Stimulated activated CD8-positive, alpha-beta memory T cell treated with anti-CD3 and anti-CD28 coated beads, Interleukin-2, amount 100 ng/mL, for 1 hour (primary cell): ENCODE measurements around the gene ILDR2.

ENCODE experiments used
- DNase-seq, 2 donors: peaks; one replicate each; pipeline ENCODE4 v3.0.0-alpha.2; 2020; ENCODE audit warnings: low read depth in 2 of 2

ILDR2 gene

DNA sequence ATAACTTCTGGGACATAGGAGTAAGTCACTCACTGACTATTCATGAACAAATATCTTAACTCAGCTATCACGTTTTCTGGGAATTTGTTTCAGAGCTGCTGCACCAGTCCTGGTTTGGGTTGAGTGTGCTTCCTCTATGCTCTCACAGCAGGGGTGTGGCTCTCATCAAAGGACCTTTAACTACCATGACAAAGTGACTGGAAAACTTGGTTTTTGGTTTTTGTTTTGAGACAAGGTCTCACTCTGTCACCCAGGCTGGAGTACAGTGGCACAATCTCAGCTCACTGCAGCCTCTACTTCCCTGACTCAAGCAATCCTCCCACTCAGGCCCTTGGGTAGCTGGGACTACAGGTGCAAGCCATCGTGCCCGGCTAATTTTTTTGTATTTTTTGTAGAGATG is 4.1 kb downstream of the ILDR2 start:
- DNase-seq, result no peak

DNA sequence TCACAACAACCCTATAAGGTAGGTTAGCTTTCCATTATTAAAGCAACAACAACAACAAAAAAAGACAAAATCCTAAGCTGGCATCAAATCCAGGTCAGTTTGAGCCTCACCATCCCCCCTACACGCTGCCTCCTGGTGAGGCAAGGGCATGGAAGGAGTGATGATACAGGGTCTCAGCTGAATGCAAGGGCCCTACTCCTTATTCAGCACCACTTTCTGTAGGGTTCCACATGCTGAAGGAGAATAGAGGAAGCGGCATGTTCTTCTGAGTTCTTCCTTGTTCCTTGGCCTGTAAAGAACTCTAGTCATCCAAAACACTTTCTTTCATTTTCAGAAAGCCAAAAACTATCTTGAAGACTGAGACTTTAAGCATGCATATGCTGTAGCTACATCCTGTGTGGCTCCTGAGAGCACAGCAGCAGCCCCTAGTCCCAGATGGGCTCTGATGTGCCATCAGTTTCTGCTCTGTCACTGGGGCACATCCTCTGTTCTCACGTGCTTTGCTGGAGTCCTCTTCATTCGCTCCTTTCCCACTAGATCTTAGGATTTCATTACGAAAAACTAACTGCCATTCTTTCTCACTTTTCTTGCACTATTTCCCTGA is 6.2 kb downstream of the ILDR2 start:
- no peak for DNase-seq

DNA sequence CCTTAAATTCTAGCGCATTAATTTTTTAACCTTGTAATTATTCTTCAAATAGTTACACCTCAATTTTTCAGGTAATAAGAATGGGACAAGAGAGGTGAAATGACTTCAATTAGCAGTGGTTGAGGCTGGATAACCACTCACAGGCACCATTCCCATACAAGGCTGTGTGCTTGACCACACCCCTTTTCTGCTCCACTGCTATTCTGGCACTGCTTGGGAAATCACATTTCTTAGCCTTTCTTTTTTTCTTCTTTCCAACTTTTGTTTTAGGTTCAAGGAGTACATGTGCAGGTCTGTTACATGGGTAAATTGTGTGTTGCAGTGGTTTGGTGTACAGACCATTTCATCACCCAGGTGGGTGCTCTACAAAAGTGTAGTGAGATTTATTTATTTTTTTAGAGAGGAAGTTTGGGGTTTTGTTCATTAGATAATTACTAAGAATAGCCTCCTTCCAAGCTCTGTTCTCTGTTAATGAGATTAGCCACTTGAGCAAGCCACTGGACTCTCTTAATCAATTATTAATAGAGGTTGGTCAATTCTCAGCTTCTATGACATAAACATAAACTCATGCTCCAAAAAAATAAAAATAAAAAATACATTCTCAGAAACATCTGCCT is 14.4 kb downstream of the ILDR2 start:
- DNase-seq, result no peak

DNA sequence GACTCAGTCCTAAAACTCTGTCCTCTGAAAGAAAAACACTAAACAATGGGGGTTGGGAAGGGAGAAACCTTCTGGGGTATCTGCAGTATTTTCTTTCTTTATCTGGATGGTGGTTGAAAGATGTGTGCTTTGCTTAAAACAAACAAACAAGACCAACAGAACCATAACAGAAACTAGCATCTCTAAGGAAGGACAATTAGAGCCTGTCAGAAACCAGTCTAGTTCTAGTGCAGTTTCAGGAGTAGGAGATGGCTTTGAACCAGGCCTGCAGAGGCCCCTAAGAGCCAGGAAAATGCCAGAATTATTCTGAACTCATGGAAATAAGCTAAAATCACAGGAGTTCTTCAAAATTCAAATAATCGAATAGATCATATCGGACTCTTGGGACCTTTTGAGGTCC is 18.5 kb downstream of the ILDR2 start:
- no peak for DNase-seq

DNA sequence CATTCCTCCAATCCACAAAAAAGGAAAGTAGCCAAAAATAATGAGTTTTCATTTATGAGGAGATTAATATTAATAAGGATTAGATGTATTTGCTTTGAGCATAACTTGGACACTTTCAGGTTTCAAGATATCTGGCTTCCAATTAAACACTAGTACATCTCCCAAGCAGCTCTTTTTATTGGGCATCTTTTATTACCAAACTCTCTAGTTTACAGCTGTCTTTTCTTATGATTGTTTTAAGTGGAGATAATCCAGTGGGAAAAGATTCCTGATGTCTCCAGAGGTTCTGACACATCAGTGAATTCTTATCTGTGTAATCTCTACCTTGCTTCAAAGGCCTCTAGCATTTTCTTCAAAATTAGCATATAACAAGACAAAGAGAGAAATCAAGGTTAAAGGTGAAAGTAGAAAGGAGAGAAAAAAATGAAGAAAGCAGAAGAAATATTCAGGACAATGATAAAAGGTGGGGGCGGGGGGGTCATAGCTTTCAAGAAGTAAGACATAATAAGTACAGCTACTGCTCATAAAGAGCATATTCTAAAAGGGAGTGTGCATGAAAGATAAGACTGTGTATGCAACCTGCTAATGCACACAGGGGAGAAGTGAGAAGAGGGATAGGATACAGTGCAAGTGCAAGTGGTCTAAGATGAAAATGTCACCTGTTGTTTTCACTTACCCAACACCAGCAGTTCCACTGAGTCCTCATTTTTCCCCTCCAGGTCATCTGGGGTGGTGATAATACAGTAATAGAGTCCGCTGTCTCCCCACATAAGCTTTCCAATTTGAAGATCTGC is 19.1 kb downstream of the ILDR2 start:
- DNase-seq, result no peak

DNA sequence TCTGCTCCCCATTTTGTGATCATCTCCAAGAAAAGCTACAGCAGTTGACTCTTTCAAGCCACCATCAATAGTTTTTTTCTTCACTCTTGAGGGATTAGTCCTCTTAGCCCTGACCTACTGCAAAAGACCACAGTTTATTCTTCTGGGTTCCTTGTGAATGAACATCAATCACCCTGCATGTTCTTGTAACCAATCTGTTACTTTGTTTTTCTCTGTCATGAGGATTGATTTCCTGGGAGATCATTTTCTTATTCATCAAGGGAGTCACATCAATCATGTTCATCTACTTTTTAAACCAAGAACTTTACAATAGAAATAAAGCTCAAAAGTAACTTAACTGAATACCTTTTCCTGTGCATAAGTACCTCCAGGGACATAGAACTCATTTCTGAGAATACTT is 21.8 kb downstream of the ILDR2 start:
- no peak for DNase-seq

DNA sequence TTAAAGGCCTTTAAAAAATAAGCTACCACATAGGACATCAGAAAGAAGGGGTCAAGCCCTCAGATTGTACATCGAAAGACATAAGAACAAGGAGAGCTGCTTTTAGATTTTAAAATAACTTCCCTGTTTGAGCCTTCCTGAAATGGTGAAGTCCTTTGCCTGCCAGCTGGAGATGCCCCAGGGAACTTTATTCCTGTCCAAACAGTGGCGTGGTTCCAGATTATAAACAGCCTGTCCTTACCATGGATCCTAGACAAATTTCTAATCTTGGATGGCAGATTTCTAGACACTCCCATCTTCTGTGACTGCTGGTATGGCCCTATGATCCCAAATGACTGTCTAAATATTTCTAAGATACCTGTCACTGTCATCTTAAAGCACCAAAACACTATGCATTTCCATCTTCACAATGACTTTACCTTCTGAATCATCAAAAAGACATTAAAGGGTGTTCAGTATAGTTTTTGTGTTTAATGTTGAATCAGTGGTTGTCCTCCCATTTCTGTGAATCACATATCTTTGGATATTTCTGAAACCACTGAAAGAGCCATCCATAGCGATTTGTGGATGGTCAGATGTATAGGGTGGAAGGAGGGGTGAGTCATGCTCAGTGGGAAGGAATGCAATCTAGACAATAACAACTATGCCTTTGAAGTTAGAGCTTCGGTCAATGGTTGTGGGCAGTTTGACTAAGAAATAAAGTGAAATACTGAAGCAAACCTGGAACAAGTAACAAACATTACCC is 23.2 kb downstream of the ILDR2 start:
- no peak for DNase-seq

DNA sequence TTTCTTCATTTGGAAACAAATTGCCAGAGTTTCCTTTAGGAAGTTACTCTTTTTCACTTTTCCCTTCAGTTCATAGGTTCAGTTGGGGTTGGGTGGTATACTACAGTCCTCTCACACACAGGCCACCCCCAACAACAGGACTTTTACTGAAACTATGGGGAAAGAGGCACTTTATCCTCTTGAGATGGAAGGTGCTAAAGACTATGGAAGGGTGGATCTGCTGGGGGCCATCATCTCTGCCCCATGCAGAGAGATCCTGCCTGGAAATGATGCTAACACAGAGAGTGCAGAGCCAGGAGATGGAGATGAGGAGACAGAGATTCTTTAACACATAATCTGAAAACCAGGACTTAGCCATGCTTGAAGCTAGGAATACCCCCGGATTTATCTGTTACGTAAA is 24.3 kb downstream of the ILDR2 start:
- no peak for DNase-seq

DNA sequence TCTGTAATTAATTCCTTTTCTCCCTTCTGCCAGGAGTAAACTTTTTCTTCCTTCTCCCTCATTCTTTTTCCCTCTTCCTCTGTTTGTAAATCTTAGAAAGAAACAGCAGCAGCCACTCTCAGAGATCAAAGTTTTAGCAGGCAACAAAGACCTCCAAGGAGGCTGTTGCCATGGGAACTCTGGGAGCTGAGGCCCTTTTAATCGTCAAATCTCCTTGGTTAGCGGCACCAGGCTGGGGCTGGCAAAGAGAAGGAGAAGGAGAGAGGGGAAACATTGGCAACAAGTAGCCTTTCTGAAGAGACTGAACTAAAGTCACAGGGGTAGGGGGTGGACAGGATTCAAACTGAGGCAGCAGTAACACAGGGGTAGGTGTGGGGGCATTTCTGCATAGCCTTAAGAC is 25.2 kb downstream of the ILDR2 start:
- no peak for DNase-seq

DNA sequence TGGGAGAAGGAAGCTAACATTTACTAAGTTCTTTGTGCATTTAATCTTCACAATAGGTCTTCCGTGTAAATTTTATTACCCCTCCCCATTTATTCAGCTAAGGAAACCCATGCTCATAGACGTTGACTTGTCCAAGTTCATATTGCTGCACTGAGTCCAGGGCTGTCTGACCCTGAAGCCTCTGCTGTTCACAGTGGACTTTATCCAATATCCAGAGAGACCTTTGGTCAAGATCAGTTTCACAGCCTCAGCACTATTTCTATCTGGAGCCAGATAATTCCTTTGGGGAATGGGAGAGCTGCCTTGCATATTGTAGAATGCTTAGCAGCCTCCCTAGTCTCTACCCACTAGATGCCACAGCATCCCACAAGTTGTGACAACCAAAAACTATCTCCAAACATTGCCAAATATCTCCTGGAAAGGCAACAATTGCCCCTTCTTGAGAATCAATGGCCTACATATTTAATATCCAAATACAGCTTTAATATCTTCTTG is 26.4 kb downstream of the ILDR2 start:
- no peak for DNase-seq

DNA sequence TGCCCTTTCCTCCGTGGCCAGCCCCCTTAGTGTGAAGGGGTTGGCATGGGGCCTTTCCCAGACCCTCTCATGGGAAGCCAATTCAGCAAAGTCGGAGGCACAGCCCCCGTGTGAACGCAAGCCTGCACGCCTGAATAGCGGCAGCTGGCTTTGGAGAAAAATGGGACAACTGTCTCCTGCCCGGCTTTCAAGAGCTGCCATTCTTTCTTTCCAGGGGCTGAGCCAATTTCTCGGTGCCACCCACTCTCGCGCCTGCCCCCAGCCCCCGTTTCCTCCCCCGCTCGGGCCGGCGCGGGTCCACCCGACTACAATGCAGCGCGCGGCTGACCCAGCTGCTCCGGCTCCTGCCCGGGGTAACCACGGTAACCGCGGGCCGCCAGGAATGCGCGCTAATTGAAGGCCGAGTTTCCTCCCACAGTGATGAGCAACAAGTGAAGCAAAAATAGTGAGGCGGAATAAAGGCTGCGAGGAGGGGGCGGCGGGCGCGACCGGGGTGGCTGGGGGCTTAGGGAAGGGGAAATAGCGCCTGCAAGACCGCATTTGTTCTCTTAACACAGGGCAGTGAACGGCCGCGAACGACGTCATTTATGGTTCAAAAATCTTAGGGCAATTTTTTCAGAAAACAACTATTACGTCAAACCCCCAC is 27.8 kb downstream of the ILDR2 start:
- no peak for DNase-seq

DNA sequence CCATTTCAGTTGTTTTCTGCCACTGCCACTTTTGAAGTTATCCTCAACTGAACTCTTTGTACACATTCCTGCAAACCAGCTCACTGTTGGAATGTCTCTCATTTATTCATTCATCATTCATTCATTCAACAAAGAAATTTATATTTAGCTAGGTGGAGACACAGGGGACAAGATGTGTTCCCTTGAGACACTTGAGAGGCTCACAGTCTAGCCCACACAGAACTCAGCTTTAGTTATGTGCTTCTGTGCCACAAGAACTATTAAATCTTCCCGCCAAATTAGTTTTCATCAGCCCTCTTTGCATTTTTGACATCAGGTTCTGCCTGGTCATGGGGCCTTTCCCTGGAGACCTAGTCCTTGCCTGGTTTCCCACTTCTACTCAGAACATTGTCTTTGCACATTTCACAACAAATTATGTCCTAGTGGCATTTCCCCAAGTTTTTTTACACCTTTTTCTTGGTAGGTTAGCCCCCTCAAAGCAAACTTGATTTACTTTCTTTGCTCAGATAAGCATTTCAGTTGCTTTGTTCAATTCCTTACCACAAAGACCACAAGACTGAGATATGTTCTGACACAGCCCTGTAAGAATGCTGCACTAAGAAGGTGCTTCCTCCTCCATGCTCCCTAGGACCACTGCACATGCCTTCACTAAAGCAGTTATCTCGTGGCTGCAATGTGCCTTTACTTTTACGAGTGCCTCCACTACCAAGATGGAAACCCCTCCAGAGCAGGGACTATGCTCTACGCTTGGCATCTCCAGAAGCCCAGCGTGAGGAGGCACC is 31.0 kb downstream of the ILDR2 start:
- DNase-seq, result no peak

DNA sequence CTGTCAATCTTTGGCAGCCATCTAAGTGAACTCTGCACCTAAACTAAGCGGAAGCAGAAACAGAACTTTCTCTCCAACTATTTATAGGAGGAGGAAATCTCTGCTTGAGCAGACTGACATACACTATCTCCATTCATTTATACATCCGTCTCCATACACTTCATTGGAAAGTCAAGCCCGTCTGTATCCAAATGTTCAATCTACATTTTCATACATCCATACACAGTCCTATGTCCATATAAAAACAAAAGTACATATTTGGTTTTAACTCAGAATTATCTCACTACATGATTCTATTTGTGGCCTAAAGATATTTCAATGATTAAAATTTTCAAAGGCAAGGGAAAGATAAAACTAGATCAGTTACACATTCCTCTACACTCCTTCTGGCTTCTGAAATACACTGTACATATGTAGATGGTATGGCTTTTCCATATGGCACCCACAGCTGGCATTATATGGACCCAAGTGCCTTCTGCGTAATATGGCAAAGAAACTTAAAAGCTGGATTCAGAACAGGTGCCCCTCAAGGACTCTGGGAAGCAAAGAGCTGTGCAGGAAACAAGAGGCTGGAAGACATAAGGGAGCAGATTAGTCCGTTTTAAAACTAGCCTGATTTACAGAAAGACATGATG is 35.5 kb downstream of the ILDR2 start:
- no peak for DNase-seq

DNA sequence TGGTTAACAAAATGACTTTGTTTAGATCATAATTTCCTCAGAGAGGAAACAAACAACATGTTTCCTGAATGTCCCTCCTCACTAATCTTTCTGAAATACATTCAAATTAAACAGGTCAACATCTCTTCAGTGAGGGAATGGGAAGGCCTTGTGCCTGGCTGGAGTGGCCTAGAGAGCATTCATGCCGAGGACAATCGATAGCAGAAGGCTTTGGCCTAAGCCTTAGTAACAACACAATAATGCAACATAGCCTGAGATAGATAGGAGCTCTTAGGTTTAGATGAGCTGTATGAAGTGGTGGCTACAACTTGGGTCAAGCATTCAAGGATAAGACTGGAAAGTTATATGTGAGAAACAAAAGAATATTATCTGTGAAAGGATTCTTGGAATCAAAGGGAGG is 37.4 kb downstream of the ILDR2 start:
- no peak for DNase-seq

DNA sequence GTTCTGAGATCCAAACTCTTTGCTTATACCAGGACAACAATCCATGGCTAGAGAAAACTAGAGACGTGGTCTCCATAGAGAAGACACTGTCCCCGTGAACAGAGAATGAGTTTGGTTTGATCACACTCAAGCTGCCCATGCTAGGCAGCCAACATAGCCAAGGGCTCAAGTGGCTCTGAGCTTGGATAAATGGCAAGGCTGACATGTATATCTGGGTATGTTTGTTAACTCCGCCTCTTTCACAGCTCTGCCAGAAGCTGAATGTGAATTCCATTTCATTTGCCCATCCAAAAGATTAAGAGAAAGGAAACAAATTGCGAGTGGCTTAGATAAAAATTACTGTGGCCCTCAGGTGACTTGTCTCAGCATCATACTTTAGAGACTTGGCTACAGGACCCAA is 38.0 kb downstream of the ILDR2 start:
- no peak for DNase-seq

DNA sequence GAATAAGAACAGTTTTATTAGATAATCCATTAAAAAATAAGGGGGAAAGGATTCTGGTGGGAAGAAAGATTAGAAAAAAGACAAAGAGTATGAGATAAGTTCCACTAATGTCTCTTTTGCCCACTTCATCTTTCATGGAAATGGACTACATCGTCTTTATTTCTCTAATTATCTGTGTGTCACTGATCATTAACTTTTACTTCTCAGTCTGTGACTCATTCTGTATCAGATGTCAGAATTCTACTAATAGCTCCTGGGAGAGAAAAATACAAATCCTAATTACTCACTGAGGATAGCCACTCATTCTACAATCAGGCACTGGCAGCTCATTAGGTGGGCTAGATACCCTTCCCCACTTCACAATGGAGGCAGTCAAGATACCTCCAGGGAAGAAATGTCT is 41.7 kb downstream of the ILDR2 start:
- DNase-seq, result no peak

DNA sequence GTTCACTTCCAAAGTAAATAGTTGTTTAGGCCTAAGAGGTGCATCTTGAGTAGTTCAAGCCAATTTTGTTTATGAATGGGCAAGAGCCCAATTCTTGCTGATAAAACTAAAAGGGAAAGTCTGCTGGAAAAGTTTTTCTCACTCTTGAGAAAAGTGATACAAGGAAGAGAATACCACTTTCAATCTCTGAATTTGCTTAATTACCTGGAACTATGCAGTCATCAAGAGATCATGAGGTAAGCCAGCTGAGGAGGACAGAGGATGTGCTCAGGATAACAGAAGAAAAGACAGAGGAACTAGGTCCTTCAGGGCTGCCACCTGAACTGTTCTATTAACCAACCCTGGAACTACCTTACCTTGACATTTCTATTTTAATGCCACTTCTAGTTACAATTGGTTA is 42.2 kb downstream of the ILDR2 start:
- DNase-seq, result no peak

DNA sequence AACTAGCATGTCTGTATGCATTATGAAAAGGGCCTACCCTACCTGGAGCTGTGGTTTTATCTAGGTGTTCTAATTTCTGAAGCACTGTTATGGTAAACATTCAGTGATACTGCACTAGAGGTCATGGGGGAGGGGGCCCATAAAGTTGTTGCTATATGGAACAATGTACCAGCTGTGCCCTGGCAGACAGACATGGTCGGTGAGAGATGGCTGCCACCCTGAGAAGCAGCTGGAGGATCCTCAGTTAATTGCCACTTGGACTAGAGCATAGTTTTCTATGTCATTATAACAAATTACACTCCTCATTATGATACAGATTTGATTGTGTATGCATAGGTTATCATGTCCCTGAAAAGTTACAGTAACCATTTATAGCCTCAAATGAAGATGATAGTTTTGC is 45.4 kb downstream of the ILDR2 start:
- no peak for DNase-seq

DNA sequence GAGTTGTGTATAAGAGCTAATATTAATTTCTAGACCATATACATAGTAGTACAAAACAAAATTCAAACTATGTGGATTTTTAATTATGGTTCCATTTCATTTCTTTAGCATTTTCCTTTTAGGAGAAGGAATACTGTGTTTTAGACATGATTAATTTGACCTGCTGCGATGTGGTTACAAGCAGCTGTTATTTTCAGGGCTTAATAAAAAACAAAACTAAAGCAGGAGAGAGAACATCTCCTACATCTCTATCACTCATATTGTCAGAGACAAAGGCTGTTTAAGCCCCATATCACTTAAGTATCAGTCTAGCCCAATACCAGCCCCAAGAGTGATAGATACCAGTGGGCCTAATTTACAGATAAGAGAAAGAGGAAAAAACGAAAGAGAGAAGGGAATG is 47.6 kb downstream of the ILDR2 start:
- DNase-seq, result no peak

DNA sequence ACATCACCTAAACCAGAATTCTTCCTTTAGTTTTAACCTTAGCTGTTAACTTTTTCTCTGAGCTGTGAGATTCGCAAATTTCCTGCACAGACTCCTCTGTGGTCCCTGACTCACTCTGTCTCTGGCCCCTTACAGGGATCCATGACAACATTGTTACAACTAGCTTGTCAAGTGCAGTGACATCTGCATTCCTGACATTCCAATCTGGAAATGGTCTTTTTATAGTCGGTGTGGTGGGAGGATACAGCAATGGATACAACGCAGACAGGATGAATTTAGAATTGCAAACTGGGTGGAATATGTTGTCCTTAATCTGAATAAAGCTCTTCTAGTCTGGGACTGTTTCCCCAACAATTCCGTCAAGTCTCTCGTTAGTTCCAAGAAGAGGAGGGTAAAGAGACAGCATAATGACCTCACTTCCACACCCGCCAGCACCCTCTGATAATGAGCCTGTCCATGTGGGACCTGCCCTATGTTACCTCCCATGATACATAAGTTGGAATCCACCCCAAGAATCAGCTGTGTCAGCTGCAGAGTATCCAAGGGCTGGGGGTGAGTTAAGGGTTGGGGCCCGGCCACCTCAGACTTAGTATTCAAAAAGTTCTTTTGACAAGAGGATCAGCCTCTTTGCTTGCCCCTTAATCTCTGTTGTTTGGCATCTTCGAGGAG is 49.4 kb downstream of the ILDR2 start:
- no peak for DNase-seq
